Measurements from ENCODE around the gene NTPCR. TPM values are rescaled to one million over a fixed set of nuclear protein-coding genes. Genes with fewer than 3 reads are reported as not detected.

The NTPCR gene
- total and polyA plus RNA-seq, 8 donors, result 35.1 to 68.3 (median 56.8) TPM

DNA sequence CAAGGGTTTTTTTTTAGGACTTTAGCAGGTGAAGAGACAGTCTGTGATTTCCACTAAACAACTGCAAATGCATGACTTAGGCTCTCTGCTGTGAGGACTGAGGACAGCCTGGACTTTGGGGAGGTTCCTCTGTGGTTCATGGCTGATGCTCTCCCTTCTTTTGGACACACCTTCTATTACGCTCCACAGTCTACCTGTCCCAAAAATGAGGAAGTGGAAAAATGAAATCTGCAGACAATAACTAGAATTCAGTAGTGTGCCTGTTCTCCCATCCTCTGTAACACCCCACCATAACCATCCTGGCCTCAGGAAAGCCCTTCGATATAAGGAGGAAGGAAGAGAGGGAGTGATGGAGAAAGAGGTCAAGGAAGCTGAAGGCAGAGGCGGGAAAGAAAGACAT lies 68.7 kb downstream of the NTPCR start:
- DNase-seq (no peak), ATAC-seq (no peak)
- intact Hi-C loops (cut with DNase I), result no loop called here
- H3K4me1 ChIP-seq, result no peaks in the 10 kb centered on the region
- no peaks in the 10 kb centered on the region for H3K9me3 ChIP-seq
- no peaks in the 10 kb centered on the region for H3K36me3 ChIP-seq
- no peaks in the 10 kb centered on the region for H3K27me3 ChIP-seq
- TF ChIP-seq, protein P1, sequence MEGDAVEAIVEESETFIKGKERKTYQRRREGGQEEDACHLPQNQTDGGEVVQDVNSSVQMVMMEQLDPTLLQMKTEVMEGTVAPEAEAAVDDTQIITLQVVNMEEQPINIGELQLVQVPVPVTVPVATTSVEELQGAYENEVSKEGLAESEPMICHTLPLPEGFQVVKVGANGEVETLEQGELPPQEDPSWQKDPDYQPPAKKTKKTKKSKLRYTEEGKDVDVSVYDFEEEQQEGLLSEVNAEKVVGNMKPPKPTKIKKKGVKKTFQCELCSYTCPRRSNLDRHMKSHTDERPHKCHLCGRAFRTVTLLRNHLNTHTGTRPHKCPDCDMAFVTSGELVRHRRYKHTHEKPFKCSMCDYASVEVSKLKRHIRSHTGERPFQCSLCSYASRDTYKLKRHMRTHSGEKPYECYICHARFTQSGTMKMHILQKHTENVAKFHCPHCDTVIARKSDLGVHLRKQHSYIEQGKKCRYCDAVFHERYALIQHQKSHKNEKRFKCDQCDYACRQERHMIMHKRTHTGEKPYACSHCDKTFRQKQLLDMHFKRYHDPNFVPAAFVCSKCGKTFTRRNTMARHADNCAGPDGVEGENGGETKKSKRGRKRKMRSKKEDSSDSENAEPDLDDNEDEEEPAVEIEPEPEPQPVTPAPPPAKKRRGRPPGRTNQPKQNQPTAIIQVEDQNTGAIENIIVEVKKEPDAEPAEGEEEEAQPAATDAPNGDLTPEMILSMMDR (IDR thresholded peaks at IDR 0.05), result no peak
- H3K4me3 ChIP-seq, result no peak overlapping the region
- no peak overlapping the region for H3K27ac ChIP-seq

DNA sequence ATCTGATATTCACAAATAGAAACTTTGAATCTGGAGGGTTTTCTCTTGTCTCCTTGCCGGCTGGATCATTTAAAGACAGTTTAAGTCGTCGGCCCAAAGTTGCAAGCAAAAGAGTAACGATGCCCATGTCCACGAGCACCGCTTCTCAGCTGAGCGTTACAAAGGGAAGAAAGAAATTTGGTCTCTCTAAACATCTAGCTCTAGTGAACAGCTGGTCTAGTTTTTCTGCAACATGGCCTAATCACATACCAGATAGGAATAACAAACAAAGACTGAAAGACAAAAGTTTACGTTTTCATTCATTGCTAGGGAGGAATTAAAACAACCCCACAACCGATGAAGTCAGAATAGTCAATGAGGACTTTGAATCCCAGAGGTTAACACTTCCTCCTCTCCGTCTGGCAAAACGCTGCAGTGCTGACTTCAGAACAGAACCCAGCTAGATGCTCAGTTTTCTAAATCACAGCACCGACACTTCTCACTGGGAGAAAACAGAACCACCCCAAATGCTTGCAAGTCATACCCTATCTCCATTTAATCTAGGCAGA lies 69.4 kb downstream of the NTPCR start:
- Histone ChIP-seq H3K4me1 (no peaks in the 10 kb centered on the region), H3K27ac (no peak overlapping the region), H3K36me3 (no peaks in the 10 kb centered on the region), H3K27me3 (no peaks in the 10 kb centered on the region), H3K4me3 (no peak overlapping the region), H3K9me3 (no peaks in the 10 kb centered on the region)
- DNase-seq (peak in 1 of 4 donors; percentile 35), ATAC-seq (no peak)
- intact Hi-C loops (cut with DNase I), result loop anchor here in 1 of 2 donors (10.0 kb wide), 1 partner anchor 385 kb away; the partner anchor contains the start of gene SIPA1L2
- TF ChIP-seq, protein P1 (IDR thresholded peaks at IDR 0.05), result no peak

DNA sequence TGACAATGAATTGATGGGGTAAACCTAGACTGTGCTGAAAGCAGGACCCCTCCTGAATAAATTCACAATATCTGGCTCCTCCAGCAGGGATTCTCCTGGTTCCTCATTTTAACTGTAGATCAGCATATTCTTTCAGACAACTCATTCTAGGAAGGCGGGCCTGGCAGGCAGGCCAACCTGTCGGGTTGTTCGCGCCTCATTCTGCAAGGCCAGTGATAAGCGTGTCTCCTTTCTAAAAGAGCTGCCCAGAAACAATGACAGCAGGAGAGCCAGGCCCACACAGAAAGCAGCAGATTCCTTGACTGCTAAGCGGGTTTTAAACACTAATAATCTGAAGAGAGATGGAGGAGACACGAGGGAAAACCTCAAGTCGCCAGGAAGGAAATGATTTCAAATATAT lies 70.0 kb downstream of the NTPCR start:
- H3K4me1 ChIP-seq, result no peaks in the 10 kb centered on the region
- no peak overlapping the region for H3K27ac ChIP-seq
- H3K4me3 ChIP-seq, result no peak overlapping the region
- no peaks in the 10 kb centered on the region for H3K9me3 ChIP-seq
- DNase-seq (peak in 1 of 4 donors; percentile 64), ATAC-seq (peak; percentile 39)
- TF ChIP-seq, protein P1 (IDR thresholded peaks at IDR 0.05), result no peak
- no peaks in the 10 kb centered on the region for H3K36me3 ChIP-seq
- intact Hi-C loops (cut with DNase I), result loop anchor here in 1 of 2 donors (10.0 kb wide), 1 partner anchor 386 kb away; the partner anchor contains the start of gene SIPA1L2
- H3K27me3 ChIP-seq, result no peaks in the 10 kb centered on the region

- no peaks in the 10 kb centered on the region for H3K9me3 ChIP-seq
- H3K27me3 ChIP-seq, result no peaks in the 10 kb centered on the region
- ATAC-seq, result no peak
- no peak for DNase-seq
- no peak overlapping the region for H3K4me3 ChIP-seq
- H3K27ac ChIP-seq, result no peak overlapping the region
- intact Hi-C loops (cut with DNase I), result loop anchor here in 1 of 2 donors (10.0 kb wide), 1 partner anchor 387 kb away; the partner anchor contains the start of gene SIPA1L2
- TF ChIP-seq, protein P1 (IDR thresholded peaks at IDR 0.05), result no peak
- H3K36me3 ChIP-seq, result no peaks in the 10 kb centered on the region
- no peaks in the 10 kb centered on the region for H3K4me1 ChIP-seq
Measured at GRCh38 chr1:233022246-233022645, 71.8 kb downstream of the NTPCR start.

- ATAC-seq, result no peak
- TF ChIP-seq, protein P1 (IDR thresholded peaks at IDR 0.05), result no peak
- Histone ChIP-seq H3K36me3 (no peaks in the 10 kb centered on the region), H3K4me1 (no peaks in the 10 kb centered on the region), H3K27ac (no peak overlapping the region), H3K9me3 (no peaks in the 10 kb centered on the region), H3K27me3 (no peaks in the 10 kb centered on the region), H3K4me3 (no peak overlapping the region)
- no peak for DNase-seq
- intact Hi-C loops (cut with DNase I), result loop anchor here in 1 of 2 donors (10.0 kb wide), 1 partner anchor 389 kb away; the partner anchor contains the start of gene SIPA1L2
Measured at GRCh38 chr1:233024199-233024598, 73.8 kb downstream of the NTPCR start.

Data from left lung (tissue), 10 donors.